ENCODE measurements around the gene CDKN1A.

CDKN1A gene

DNA sequence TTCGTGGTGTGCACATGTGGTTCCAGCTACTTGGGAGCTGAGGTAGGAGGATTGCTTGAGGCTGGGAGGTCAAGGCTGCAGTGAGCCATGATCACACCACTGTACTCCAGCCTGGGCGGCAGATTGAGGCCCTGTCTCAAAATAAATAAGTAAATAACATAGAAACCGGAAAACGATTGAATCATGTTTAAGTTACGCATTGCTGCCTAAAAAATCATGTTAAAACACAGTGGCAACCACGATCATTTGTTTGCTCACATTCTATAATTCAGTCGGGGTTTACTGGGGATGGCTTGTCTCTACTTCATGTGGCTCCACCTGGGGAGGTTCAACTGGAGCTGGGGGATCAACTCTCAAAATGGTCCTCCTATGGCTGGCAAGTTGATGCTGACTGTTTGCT, 8.2 kb upstream of the CDKN1A start:
- H3K4me3 ChIP-seq (replicated peaks; ENCODE audit: insufficient read depth, low read length) = no peak overlapping the region
- TF ChIP-seq POLR2AphosphoS5 (IDR thresholded peaks at IDR 0.05; ENCODE audit: low read depth) (no peak), GABPA (IDR thresholded peaks at IDR 0.05; ENCODE audit: low read depth) (no peak), SPI1 (IDR thresholded peaks at IDR 0.05; ENCODE audit: borderline replicate concordance, low read depth) (no peak), REST (IDR thresholded peaks at IDR 0.05; ENCODE audit: insufficient replicate concordance, low read depth) (no peak)
- TF ChIP-seq, protein P1, sequence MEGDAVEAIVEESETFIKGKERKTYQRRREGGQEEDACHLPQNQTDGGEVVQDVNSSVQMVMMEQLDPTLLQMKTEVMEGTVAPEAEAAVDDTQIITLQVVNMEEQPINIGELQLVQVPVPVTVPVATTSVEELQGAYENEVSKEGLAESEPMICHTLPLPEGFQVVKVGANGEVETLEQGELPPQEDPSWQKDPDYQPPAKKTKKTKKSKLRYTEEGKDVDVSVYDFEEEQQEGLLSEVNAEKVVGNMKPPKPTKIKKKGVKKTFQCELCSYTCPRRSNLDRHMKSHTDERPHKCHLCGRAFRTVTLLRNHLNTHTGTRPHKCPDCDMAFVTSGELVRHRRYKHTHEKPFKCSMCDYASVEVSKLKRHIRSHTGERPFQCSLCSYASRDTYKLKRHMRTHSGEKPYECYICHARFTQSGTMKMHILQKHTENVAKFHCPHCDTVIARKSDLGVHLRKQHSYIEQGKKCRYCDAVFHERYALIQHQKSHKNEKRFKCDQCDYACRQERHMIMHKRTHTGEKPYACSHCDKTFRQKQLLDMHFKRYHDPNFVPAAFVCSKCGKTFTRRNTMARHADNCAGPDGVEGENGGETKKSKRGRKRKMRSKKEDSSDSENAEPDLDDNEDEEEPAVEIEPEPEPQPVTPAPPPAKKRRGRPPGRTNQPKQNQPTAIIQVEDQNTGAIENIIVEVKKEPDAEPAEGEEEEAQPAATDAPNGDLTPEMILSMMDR (IDR thresholded peaks at IDR 0.05; ENCODE audit: insufficient read depth, low read length) = no peak
- no peak for DNase-seq (ENCODE audit: low read depth in 1 of 2, low spot score in 1 of 2)
- H3K27me3 ChIP-seq (ENCODE audit: insufficient read depth, poor library complexity, severe bottlenecking) = no peaks in the 10 kb centered on the region
- H3K27ac ChIP-seq (replicated peaks) = no peak overlapping the region

DNA sequence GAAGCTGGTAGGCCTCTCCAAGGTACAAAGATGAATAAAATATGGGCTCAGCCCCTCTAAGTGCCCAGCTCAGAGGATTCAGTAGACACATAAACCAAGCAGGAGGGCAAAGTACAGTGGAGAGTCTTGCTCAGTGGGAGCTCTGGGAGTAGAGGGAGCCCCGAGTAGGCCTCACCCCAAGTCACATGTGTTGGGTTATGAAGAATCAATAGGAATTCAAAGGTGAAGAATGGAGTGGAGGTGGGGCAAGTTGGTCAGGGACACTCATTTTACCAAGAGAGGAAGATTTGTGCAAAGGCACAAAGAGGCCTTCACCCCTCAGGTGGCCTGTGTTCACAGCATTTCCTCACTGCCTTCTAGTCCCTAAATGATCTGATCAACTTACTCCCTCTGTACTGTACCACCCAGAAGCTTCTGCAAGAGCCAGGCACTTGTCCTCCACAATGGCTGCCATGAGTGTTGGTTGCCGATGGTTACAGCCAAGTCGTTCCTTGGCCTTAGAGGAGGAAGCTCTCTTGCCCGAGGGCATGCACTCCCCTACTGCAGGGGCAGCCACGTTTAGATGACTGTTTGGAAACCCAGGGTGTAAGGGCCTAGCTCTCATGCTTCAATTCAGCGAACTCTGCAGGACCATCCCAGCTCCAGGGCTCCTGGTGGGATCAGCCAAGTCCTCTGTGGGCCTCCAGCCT, 6.7 kb upstream of the CDKN1A start:
- H3K27ac ChIP-seq (replicated peaks) = no peak overlapping the region
- no peak for TF ChIP-seq POLR2AphosphoS5 (IDR thresholded peaks at IDR 0.05; ENCODE audit: low read depth)
- TF ChIP-seq, protein P1 (IDR thresholded peaks at IDR 0.05; ENCODE audit: insufficient read depth, low read length) = no peak
- no peak for TF ChIP-seq SPI1 (IDR thresholded peaks at IDR 0.05; ENCODE audit: borderline replicate concordance, low read depth)
- TF ChIP-seq GABPA (IDR thresholded peaks at IDR 0.05; ENCODE audit: low read depth) = no peak
- TF ChIP-seq REST (IDR thresholded peaks at IDR 0.05; ENCODE audit: insufficient replicate concordance, low read depth) = no peak

GRCh38 chr6:36673882-36674281, 4.6 kb upstream of the CDKN1A start:
- no peak for DNase-seq (ENCODE audit: low read depth in 1 of 2, low spot score in 1 of 2)
- H3K4me3 ChIP-seq (replicated peaks; ENCODE audit: insufficient read depth, low read length) = no peak overlapping the region
- TF ChIP-seq, protein P1 (IDR thresholded peaks at IDR 0.05; ENCODE audit: insufficient read depth, low read length) = no peak
- TF ChIP-seq REST (IDR thresholded peaks at IDR 0.05; ENCODE audit: insufficient replicate concordance, low read depth) = no peak
- no peak for TF ChIP-seq SPI1 (IDR thresholded peaks at IDR 0.05; ENCODE audit: borderline replicate concordance, low read depth)
- TF ChIP-seq POLR2AphosphoS5 (IDR thresholded peaks at IDR 0.05; ENCODE audit: low read depth) = no peak
- TF ChIP-seq GABPA (IDR thresholded peaks at IDR 0.05; ENCODE audit: low read depth) = no peak
- no peak overlapping the region for H3K27ac ChIP-seq (replicated peaks)
- H3K27me3 ChIP-seq (ENCODE audit: insufficient read depth, poor library complexity, severe bottlenecking) = peaks cover 5% of the 10 kb centered on the region

More for the DNA sequence above, 6.7 kb upstream of the CDKN1A start:
- DNase-seq (ENCODE audit: low read depth in 1 of 2, low spot score in 1 of 2) = no peak
- no peak overlapping the region for H3K4me3 ChIP-seq (replicated peaks; ENCODE audit: insufficient read depth, low read length)
- H3K27me3 ChIP-seq (ENCODE audit: insufficient read depth, poor library complexity, severe bottlenecking) = no peaks in the 10 kb centered on the region
